Measurements from ENCODE around the gene CYTH3.

The CYTH3 gene, protein sequence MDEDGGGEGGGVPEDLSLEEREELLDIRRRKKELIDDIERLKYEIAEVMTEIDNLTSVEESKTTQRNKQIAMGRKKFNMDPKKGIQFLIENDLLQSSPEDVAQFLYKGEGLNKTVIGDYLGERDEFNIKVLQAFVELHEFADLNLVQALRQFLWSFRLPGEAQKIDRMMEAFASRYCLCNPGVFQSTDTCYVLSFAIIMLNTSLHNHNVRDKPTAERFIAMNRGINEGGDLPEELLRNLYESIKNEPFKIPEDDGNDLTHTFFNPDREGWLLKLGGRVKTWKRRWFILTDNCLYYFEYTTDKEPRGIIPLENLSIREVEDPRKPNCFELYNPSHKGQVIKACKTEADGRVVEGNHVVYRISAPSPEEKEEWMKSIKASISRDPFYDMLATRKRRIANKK

DNA sequence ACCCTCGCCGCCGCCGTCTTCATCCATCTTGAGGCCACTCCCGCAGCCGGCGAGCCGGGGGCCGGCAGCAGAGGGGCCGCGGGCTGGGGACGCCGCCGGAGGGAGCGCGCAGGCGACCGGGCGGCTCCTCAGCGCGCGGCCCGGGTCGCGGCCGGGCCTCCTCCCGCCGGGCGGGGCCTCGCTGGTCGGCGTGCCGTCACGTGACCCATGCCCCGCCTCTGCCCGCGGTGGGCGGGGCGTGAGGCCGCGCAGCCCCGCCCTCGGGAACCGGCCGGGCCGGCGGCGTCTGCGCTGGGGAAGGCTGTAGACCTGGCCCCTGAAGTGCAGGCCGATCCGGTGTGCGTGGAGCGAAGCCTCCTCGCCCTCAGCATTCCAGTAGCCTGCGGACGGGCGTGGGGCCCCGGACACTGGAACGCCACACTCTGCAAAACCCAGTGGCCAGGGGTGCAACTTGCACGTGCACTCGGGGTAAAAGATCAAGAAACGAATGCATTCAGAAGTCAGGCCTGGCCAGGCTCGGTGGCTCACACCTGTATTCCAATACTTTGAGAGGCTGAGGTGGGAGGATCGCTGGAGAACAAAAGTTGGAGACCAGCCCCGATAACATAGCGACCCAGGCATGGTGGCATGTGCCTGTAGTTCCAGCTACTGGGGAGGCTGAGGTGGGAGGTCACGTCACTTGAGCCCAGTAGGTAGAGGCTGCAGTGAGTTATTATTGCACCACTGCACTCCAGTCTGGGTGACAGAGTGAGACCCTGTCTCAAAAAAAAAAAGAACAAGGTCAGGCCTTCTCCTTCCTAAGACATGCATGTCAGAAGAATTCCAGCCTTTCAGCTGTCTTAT lies at the start of gene CYTH3:
TSS of gene CYTH3 (minus strand) at position 144 of the 843 bp plus-strand sequence. CDS start at position 27, 117 bp downstream.
- TF ChIP-seq, protein P1, sequence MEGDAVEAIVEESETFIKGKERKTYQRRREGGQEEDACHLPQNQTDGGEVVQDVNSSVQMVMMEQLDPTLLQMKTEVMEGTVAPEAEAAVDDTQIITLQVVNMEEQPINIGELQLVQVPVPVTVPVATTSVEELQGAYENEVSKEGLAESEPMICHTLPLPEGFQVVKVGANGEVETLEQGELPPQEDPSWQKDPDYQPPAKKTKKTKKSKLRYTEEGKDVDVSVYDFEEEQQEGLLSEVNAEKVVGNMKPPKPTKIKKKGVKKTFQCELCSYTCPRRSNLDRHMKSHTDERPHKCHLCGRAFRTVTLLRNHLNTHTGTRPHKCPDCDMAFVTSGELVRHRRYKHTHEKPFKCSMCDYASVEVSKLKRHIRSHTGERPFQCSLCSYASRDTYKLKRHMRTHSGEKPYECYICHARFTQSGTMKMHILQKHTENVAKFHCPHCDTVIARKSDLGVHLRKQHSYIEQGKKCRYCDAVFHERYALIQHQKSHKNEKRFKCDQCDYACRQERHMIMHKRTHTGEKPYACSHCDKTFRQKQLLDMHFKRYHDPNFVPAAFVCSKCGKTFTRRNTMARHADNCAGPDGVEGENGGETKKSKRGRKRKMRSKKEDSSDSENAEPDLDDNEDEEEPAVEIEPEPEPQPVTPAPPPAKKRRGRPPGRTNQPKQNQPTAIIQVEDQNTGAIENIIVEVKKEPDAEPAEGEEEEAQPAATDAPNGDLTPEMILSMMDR (IDR thresholded peaks at IDR 0.05; ENCODE audit: low read depth, low read length, missing control alignments), result no peak
- no peak for DNase-seq (ENCODE audit: low read depth)
- H3K4me3 ChIP-seq (ENCODE audit: low read depth, low read length), result peak within 1 kb of the TSS; percentile 65

DNA sequence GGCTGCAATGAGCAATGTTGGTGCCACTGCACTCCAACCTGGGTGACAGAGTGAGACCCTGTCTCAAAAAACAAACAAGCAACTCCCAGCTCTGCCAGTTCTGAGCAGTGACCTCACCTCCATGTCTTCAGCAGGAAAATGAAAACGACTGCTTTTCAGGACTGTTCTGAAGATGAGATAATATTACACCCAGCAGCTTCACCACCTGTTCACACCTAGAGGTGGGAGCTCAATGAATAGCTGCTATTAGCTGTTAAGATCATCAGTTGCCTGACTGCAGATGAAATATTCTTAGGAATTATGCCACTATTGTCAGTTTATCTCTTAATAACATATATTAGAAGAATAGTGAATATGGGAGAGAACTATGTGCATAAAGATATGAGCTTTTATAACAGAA lies 48.4 kb upstream of the CYTH3 start:
- TF ChIP-seq, protein P1 (IDR thresholded peaks at IDR 0.05; ENCODE audit: low read depth, low read length, missing control alignments), result no peak
- no peak overlapping the region for H3K4me3 ChIP-seq (ENCODE audit: low read depth, low read length)
- DNase-seq (ENCODE audit: low read depth), result no peak

DNA sequence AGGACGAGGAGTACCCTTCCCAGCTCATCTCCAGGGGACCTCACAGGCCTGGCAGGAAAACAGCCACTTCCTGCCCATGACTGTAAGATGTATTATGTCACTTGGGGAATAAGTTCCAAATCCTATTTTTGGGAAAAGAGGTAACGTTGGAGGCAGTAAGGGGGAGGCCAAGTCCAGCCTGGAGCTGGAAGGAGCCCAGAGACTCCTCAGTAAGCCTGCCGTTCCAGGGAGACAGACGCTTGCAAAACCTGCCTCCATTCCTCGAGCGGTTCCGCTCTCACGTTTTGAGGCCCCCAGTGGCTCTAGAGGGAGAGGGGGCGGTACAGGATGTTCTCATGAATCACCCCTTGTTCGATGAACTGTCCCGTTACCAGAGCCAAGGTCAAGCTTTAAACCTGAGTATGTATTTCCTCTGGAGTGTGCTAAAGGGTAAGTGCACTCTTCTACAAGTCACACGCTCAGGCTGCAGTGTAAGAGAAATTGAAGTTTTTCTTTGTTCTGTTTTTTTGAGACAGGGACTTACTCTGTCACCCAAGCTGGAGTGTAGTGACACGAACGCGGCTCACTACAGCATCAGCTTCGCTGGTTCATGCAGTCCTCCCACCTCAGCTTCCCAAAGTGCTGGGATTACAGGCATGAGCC lies 45.5 kb upstream of the CYTH3 start:
- no peak overlapping the region for H3K4me3 ChIP-seq (ENCODE audit: low read depth, low read length)
- DNase-seq (ENCODE audit: low read depth), result no peak
- TF ChIP-seq, protein P1 (IDR thresholded peaks at IDR 0.05; ENCODE audit: low read depth, low read length, missing control alignments), result no peak

DNA sequence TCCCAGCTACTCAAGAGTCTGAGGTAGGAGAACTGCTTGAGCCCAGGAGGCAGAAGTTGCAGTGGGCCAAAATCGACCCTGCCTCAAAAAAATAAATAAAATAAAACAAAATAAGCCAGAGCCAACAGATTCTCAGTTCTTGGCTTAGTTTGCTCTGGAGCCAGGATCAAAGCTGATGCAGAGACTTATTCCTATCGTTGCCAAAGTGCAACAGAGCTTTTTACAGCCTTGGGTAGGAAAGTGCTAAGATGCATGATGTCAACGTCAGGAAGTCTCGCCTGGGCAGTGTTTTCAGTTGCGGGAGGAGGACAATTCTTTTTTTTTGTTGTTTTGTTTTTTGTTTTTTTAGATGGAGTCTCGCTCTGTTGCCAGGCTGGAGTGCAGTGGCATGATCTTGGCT lies 43.8 kb upstream of the CYTH3 start:
- TF ChIP-seq, protein P1 (IDR thresholded peaks at IDR 0.05; ENCODE audit: low read depth, low read length, missing control alignments), result no peak
- no peak overlapping the region for H3K4me3 ChIP-seq (ENCODE audit: low read depth, low read length)
- no peak for DNase-seq (ENCODE audit: low read depth)

DNA sequence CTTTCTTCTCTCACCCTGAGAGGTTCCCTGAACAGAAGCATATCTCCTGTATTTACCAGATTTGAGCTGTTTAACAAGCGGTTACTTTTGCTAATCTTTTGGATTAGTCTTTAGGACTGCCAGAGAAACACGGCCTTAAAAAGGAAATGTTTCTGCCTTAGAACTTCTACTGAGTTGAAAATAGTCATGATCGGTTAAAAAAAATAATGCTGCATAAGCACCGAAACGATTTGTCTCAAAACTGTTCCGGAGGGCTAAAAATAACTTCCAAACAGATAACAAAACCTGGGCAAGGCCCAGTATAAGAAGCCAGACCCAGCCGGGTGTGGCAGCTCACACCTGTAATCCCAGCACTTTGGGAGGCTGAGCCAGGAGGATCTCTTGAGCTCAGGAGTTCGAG lies 43.3 kb upstream of the CYTH3 start:
- no peak for DNase-seq (ENCODE audit: low read depth)
- TF ChIP-seq, protein P1 (IDR thresholded peaks at IDR 0.05; ENCODE audit: low read depth, low read length, missing control alignments), result no peak
- no peak overlapping the region for H3K4me3 ChIP-seq (ENCODE audit: low read depth, low read length)

DNA sequence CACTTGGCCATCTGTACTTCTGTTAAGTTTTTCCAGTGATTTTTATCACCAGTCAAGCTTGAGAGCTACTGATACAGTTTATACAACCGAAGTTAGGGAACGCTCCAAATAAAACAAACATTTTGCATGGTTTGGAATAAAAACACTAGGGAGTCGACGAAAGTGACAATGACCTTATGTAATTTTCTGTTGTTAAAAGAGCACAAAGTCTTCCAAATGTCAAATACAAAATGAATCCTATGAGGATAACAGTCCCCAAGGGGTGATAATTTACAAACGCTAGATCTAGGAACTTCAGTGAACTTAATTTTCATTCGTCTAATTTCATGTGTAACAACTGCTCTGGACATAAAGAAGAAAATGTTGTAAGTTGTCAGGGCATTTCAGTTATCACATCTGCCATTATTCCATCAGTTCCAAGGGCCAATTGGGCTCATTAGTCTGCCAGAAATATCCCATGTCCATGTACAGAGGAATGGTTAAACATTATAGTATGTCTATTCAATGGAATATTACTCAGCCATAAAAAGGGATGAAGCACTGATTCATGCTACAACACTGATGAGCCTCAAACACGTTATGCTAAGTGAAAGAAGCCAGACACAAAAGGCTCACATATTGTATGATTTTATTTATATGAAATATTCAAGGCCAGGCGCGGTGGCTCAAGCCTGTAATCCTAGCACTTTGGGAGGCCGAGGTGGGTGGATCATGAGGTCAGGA lies 38.0 kb upstream of the CYTH3 start:
- DNase-seq (ENCODE audit: low read depth), result no peak
- H3K4me3 ChIP-seq (ENCODE audit: low read depth, low read length), result no peak overlapping the region
- TF ChIP-seq, protein P1 (IDR thresholded peaks at IDR 0.05; ENCODE audit: low read depth, low read length, missing control alignments), result no peak

Data from GM12864 (cell line).